Astrocyte of the spinal cord (primary cell): Measurements from ENCODE around the gene MCC.

Source experiments
- DNase-seq: peaks from one replicate; pipeline ENCODE4 v3.0.0; 2011; ENCODE audit warnings: low read depth, low spot score
- H3K4me3 ChIP-seq: 2 replicates; pipeline ENCODE4 v1.5.1; 2011; ENCODE audit warnings: low read depth, mild to moderate bottlenecking, low read length, moderate library complexity
- in situ Hi-C: cut with HindIII; loops from 2 replicates; pipeline ENCODE4 v1.10.0; 2017; ENCODE audit warnings: low sequenced_read_pairs
- TF ChIP-seq, protein P1 (sequence below): IDR thresholded peaks from 2 replicates; pipeline ENCODE4 v1.5.1; 2012; ENCODE audit warnings: low read depth, mild to moderate bottlenecking, low read length, inconsistent platforms

The MCC gene

DNA sequence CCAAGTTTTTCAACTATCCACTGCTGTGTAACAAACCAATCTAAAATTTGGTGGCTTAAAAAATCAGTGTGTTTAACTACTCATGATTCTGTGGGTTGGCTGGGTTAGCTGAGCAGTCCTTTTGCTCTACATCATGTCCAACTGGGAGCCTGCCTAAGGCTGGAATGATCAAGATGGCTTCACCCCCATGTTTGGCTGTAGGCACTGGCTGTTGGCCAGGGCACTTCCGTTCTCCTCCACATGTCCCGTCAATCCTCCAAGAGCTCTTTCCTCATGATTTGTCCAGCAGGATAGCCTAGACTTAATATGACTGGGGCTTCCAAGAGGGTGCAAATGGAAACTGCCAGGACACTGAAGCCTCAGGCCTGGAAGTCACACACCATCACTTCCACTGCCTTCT is 36.5 kb downstream of the MCC start:
- TF ChIP-seq, protein P1, sequence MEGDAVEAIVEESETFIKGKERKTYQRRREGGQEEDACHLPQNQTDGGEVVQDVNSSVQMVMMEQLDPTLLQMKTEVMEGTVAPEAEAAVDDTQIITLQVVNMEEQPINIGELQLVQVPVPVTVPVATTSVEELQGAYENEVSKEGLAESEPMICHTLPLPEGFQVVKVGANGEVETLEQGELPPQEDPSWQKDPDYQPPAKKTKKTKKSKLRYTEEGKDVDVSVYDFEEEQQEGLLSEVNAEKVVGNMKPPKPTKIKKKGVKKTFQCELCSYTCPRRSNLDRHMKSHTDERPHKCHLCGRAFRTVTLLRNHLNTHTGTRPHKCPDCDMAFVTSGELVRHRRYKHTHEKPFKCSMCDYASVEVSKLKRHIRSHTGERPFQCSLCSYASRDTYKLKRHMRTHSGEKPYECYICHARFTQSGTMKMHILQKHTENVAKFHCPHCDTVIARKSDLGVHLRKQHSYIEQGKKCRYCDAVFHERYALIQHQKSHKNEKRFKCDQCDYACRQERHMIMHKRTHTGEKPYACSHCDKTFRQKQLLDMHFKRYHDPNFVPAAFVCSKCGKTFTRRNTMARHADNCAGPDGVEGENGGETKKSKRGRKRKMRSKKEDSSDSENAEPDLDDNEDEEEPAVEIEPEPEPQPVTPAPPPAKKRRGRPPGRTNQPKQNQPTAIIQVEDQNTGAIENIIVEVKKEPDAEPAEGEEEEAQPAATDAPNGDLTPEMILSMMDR: no peak
- in situ Hi-C loops: no loop called here

DNA sequence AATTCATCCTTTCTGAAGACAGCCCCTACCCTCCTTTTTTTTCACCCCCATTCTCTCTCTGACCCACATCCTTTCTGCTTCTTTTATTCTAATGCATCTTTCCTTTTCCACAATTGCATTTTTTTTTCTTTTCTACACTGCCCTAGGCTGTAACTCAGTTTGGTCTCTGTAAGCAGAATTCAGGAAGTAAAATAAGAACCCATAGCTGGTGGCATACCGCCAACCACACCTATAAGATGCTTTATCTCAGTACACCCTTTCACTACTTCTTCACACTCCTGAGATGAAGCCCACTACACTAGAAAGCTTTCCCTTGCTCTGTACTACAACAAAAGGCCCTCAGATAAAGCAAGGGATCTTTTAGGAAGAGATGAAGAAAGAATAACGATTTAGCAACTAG is 37.3 kb downstream of the MCC start:
- in situ Hi-C loops: no loop called here
- no peak for DNase-seq
- H3K4me3 ChIP-seq: no peak overlapping the region
- TF ChIP-seq, protein P1: no peak

More for the DNA sequence above, 36.5 kb downstream of the MCC start:
- H3K4me3 ChIP-seq: no peak overlapping the region
- DNase-seq: no peak

DNA sequence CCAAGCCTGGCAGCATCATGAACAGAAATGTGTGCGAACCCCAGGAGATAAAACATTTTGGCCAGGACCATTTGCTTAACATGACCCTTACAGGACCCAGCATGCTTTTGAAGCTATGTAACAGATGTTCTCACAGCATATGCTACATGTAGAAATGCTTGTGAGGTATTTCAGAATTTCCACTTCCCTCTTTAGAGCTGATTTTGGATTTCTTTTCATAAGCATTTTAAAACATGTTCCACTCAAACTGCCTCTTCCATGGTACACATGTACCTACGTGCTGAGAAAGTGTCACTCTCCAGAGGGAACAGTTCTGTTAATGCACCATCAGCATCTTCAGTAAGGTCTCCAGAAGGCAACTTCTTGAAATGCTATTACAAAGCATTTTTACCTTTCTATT is 37.8 kb downstream of the MCC start:
- in situ Hi-C loops: no loop called here
- H3K4me3 ChIP-seq: no peak overlapping the region
- peak; percentile 52 for DNase-seq
- TF ChIP-seq, protein P1: no peak

DNA sequence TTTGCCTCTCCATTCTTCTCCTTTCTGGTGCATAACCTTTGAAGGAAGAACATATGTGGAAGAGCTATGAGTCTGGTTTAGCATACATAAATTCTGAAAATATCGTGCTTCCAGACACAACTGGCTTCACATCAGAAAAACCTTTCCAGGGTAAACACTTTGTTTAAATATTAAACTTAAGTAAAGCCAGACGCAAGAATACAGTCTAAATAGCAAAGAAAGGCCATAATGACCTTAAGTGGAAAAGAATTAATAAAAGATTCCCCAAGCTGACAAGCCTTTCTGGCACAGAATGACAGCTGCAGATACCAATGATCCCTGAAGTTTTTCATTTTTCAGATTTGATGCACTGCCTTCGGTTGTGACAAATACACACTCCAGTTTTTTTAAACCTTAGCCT is 40.0 kb downstream of the MCC start:
- no peak overlapping the region for H3K4me3 ChIP-seq
- in situ Hi-C loops: no loop called here
- TF ChIP-seq, protein P1: no peak
- DNase-seq: no peak

DNA sequence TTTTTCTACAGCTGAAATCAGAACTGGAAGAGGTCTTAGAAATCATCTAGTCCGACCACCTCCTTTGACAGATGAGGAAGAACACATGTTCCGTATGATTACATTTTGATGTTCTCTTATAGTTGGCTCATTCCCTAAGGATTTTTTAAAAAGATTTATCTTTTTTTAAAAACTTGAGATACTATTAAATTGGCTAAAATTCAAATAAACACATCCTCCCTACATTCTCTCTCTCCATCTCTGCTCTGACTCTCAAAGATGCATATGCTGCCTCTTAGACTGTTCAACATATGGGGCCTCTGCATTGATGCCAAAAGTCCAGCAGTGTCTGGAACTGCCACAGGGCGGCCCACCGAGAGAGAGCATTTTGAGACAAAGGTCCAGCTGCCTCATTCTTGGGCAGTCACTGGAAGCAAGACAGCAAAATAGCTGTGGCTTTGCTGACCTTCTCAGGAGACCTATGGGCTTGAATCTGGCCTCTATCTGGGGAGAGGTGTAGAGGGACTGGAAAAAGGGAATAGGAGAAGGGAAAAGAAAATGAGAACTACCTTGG is 40.7 kb downstream of the MCC start:
- no peak overlapping the region for H3K4me3 ChIP-seq
- in situ Hi-C loops: no loop called here
- TF ChIP-seq, protein P1: peak; percentile 19
- peak; percentile 6 for DNase-seq

DNA sequence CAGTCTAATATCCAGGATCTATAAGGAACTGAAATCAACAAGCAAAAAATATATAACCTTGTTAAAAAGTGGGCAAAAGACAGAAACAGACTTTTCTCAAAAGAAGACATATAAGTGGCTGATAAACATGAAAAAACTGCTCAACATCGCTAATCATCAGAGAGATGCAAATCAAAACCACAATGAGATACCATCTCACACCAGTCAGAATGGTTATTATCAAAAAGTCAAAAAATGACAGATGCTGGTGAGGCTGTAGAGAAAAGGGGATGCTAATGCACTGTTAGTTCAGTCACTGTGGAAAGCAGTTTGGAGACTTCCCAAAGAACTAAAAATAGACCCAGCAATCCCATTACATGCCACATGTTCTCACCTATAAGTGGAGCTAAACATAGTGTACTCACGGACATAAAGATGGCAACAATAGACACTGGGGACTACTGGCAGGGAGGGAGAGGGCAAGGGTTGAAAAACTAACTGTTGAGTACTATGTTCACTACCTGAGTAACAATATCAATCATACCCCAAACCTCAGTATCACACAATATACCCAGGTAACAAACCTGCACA is 41.8 kb downstream of the MCC start:
- no peak for DNase-seq
- TF ChIP-seq, protein P1: no peak

More for the DNA sequence above, 41.8 kb downstream of the MCC start:
- in situ Hi-C loops: no loop called here
- H3K4me3 ChIP-seq: no peak overlapping the region
